EH (cell line): ENCODE measurements around the gene TXNRD1.
"Not testable (repeated sequence)": the region's sequence is repeated elsewhere in the genome, so short reads cannot be mapped to it uniquely, and the experiment has no call there.

ENCODE experiments used
- DNase-seq: peaks from one replicate; pipeline ENCODE4 v3.0.0-alpha.2; 2015; ENCODE audit warnings: low read depth

TXNRD1 gene

DNA sequence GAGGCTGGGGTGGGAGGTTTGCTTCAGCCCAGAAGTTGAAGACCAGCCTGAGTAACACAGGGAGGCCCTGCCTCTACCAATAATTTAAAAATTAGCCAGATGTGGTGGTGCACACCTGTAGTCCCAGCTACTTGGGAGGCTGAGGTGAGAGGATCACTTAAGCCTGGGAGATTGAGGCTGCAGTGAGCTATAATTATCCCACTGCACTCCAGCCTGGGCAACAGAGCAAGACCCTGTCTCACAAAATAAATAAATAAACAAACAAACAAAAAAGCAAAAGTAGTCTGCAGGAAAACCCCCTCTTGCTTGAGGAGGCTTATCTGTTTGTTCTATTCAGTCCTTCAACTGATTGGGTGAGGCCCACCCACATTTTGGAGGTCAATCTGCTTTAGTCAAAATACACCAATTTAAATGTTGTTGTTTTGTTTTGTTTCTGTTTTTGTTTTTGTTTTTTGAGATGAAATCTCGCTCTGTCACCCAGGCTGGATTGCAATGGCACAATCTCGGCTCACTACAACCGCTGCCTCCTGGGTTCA lies 24.9 kb upstream of the TXNRD1 start:
- no peak for DNase-seq

DNA sequence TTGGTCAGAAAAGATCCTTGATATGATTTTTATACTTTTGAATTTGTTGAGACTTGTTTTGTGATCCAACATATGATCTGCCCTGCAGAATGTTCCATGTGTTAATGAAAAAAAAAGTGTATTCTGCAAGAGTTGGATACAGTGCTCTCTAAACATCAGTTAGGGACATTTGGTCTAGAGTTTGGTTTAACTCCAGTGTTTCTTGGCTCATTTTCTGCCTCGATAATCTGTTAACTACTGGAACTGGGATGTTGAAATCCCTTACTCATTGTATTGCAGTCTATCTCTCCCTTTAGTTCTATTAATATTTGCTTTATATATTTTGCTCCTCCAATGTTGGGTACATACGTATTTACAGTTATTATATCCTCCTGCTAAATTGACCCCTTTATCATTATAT lies 18.3 kb upstream of the TXNRD1 start:
- no peak for DNase-seq

- no peak for DNase-seq
Measured at GRCh38 chr12:104199964-104200363, 15.6 kb upstream of the TXNRD1 start.

DNA sequence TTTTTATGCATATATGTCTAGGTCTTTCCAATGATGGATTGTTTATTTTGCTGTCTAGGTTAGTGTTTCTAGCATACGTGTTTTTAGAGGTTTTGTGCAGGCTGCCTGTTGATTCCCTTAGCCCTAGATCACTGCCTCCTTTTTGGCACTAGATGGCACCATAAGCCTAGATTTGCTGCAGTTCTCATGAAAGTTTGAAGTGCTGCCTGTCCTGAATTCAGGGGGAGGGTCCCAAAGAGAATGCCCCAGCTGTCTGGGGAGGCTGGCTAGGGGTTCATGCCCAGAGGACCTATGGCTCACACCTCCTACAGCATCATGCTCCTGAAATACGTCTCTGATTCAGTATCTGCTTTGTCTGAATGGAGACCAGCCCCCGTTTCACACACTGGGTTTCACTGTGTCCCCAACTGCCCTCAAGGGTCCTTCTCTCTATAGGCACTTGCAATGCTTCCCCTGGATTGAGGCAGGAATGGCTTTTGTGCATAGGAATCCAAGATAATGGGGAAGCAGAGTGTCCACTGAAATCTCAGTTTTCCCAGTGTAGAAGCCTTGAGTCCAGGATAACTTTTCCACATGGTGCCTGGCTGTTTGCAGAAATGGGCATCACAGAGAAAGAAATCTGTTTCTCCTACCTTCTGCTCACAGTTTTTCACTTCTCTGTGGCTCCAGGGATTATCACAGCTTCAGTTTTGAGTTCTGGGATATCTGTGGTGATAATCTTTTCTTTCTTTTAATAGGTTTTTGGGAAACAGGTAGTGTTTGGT lies 14.2 kb upstream of the TXNRD1 start:
- peak; percentile 73 for DNase-seq

DNA sequence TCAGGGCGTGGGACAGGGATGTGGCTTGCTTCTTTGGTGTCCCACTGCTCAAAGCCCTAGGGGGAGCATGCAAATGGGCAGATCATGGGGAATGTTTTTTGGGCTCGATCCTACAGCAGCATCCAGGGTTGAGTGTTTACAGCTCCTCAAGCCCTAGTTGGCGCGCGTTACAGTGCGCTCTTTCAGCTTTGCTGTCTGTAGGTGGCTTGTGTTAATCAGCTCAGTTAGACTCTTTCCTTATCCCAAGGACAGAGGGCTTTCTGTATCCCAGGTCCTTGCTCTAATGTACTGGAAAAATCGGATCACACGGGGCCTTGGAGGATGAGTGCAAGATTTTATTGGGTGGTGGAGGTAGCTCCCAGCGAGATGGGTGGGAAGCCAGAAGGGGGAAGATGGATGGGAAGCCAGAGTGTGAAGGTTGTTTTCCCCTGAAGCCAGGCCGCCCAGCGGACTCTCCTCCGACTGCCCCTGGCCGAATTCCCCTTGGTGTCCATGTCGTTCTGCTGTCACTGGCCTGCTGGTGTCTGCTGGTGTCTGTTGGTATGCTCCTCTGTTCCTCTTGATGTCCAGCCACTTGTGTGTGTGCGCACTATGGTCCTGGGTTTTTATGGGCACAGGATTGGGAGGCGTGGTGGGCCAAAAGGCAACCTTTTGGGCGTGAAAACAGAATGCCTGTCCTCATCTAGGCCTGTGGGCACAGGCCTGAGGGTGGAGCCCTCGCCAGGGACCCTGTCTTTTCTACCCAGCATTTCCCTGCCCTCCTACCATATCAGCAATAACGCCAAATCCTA lies 10.7 kb upstream of the TXNRD1 start:
- DNase-seq: no peak

- no peak for DNase-seq
Measured at GRCh38 chr12:104207416-104208205, 8.0 kb upstream of the TXNRD1 start.

DNA sequence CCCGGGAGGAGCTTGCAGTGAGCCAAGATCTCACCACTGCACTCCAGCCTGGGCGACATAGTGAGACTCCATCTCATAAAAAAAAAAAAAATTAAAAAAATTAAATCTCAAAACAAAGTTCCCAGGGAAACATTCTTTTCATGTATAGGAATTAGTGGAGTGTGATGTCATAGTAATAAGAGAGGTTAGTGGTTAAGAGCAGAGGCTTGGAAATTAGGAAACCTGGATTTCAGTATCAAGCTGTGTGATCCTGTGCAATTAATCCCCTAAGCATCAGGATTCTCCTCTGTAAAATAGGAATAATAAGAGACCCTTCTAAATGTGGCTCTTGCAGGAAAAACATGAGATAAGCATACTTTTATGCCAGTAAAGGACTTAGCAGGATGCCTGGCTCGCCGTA lies 3.1 kb upstream of the TXNRD1 start:
- peak; percentile 49 for DNase-seq

DNA sequence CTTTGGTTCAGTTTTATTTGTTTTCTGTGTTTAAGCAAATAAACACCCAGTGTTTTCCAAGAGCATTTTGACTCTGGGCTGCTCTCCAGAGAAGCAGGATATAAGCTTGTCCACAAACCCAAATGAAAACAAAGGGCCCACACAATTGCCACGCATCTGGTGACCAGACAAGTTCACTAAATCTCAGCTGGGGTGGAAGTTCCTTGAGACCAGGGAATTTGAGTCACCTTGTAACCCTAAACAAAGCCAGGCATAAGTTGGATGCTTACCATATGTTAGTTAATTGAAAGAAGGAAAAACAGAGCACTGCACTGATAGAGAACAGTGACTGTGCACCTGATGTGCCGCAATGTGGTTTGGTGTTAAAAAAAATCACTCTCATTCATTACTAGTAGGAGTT lies 1.6 kb upstream of the TXNRD1 start:
- peak; percentile 94 for DNase-seq

DNA sequence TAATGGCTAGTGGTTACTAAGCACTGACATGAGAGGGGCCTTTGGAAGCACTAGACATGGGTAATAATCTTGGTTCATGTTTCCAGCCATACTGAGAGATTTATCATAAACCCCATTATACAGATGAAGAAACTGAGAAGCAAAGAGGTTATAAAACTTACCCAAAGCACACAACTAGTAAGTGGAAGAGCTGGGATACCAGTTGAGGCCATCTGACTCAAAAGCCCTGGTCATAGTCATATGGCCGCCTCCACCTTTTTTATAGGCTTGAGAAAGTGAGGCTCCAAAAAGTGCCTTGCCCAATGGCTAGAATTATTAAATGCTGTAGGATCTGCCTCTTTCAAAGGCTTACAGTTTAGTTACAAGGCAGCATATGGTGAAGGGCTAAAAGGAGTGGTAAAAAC lies 944 bp downstream of the TXNRD1 start:
- no peak for DNase-seq

GRCh38 chr12:104218506-104218905 lies 2.9 kb downstream of the TXNRD1 start:
- DNase-seq: not testable (repeated sequence)

GRCh38 chr12:104218935-104219334 lies 3.4 kb downstream of the TXNRD1 start:
- DNase-seq: peak; percentile 77

GRCh38 chr12:104219361-104219892 lies 3.8 kb downstream of the TXNRD1 start:
- DNase-seq: peak; percentile 99

- peak; percentile 96 for DNase-seq
Measured at GRCh38 chr12:104219908-104220404, 4.4 kb downstream of the TXNRD1 start.

GRCh38 chr12:104220931-104221330 lies 5.4 kb downstream of the TXNRD1 start:
- no peak for DNase-seq

- no peak for DNase-seq
Measured at GRCh38 chr12:104222976-104223375, 7.4 kb downstream of the TXNRD1 start.

- DNase-seq: peak; percentile 15
Measured at GRCh38 chr12:104223712-104224111, 8.1 kb downstream of the TXNRD1 start.

GRCh38 chr12:104226672-104227071 lies 11.1 kb downstream of the TXNRD1 start:
- peak; percentile 75 for DNase-seq

GRCh38 chr12:104230304-104231095 lies 14.9 kb downstream of the TXNRD1 start:
- DNase-seq: no peak

GRCh38 chr12:104232609-104233280 lies 17.2 kb downstream of the TXNRD1 start:
- no peak for DNase-seq

- no peak for DNase-seq
Measured at GRCh38 chr12:104234926-104235499, 19.4 kb downstream of the TXNRD1 start.
